Mesendoderm (in vitro differentiated cells): ENCODE results near the gene FGF3.

ENCODE experiments used
- DNase-seq: peaks from one replicate; pipeline ENCODE4 v3.0.0; 2013
- H2AK5ac ChIP-seq: 2 replicates; pipeline ENCODE4 v1.6.1; 2013; ENCODE audit warnings: low read length, inconsistent platforms
- H2BK120ac ChIP-seq: 2 replicates; pipeline ENCODE4 v1.6.1; 2013; ENCODE audit warnings: low read depth, mild to moderate bottlenecking, low read length, moderate library complexity, mixed read lengths
- H2BK15ac ChIP-seq: replicated peaks from 2 replicates; pipeline ENCODE4 v1.6.1; 2013; ENCODE audit warnings: low read depth, mild to moderate bottlenecking, moderate library complexity
- H2BK5ac ChIP-seq: 2 replicates; pipeline ENCODE4 v1.6.1; 2013; ENCODE audit warnings: low read length, inconsistent platforms
- H3K18ac ChIP-seq: 2 replicates; pipeline ENCODE4 v1.6.1; 2013; ENCODE audit warnings: mild to moderate bottlenecking, low read length, mixed read lengths
- H3K23ac ChIP-seq: one replicate; pipeline ENCODE4 v1.6.1; 2013; ENCODE audit warnings: low read length
- H3K27ac ChIP-seq: 2 replicates; pipeline ENCODE4 v1.5.1; 2013; ENCODE audit warnings: low read depth, mild to moderate bottlenecking, inconsistent platforms, low read length, moderate library complexity
- H3K27me3 ChIP-seq: 2 replicates; pipeline ENCODE4 v1.6.1; 2013; ENCODE audit warnings: low read length, control low read depth, mild to moderate bottlenecking, inconsistent platforms; ENCODE audit not compliant: insufficient read depth, poor library complexity
- H3K36me3 ChIP-seq: 2 replicates; pipeline ENCODE4 v1.6.1; 2013; ENCODE audit warnings: low read length, inconsistent platforms; ENCODE audit not compliant: control insufficient read depth, insufficient read depth
- H3K4ac ChIP-seq: one replicate; pipeline ENCODE4 v1.6.1; 2013; ENCODE audit warnings: low read depth, mild to moderate bottlenecking, low read length, moderate library complexity
- H3K4me1 ChIP-seq: 2 replicates; pipeline ENCODE4 v1.6.1; 2013; ENCODE audit warnings: low read depth, low read length, inconsistent platforms; ENCODE audit not compliant: control insufficient read depth
- H3K4me2 ChIP-seq: 2 replicates; pipeline ENCODE4 v1.6.1; 2013; ENCODE audit warnings: low read length
- H3K4me3 ChIP-seq: 2 replicates; pipeline ENCODE4 v1.5.1; 2013; ENCODE audit warnings: mild to moderate bottlenecking, low read length
- H3K56ac ChIP-seq: one replicate; pipeline ENCODE4 v1.6.1; 2013; ENCODE audit warnings: low read length
- H3K79me1 ChIP-seq: 2 replicates; pipeline ENCODE4 v1.6.1; 2013; ENCODE audit warnings: low read length, inconsistent platforms
- H3K79me2 ChIP-seq: 2 replicates; pipeline ENCODE4 v1.6.1; 2013; ENCODE audit warnings: mild to moderate bottlenecking, low read length; ENCODE audit not compliant: control insufficient read depth, insufficient read depth
- H3K9ac ChIP-seq: 2 replicates; pipeline ENCODE4 v1.6.1; 2013; ENCODE audit warnings: low read length, inconsistent platforms
- H4K5ac ChIP-seq: one replicate; pipeline ENCODE4 v1.6.1; 2013; ENCODE audit warnings: low read length
- H4K8ac ChIP-seq: one replicate; pipeline ENCODE4 v1.6.1; 2013; ENCODE audit warnings: low read depth, mild to moderate bottlenecking, control low read depth, low read length, moderate library complexity
- WGBS: extraction: QIAGEN DNeasy Blood & Tissue Kit; methylation state at CpG from one replicate; pipeline ENCODE4 v1.1.7; 2013; ENCODE audit warnings: low lambda C conversion rate, missing lambda C conversion rate; ENCODE audit not compliant: insufficient coverage; ENCODE audit errors: extremely low coverage; 5-methylcytosine and 5-hydroxymethylcytosine counted together

The FGF3 gene

GRCh38 chr11:69814902-69815301 is 4.3 kb downstream of the FGF3 start:
- Histone ChIP-seq H3K4me1 (no peaks in the 10 kb centered on the region), H3K4me2 (no peak overlapping the region), H2BK120ac (no peak overlapping the region), H3K23ac (no peak overlapping the region), H2AK5ac (no peak overlapping the region), H3K27ac (no peak overlapping the region), H3K9ac (no peak overlapping the region), H3K36me3 (no peaks in the 10 kb centered on the region), H3K79me1 (no peaks in the 10 kb centered on the region), H3K4ac (no peak overlapping the region), H3K27me3 (peaks cover 36% of the 10 kb centered on the region), H3K4me3 (no peak overlapping the region), H4K5ac (no peak overlapping the region), H4K8ac (no peak overlapping the region), H3K56ac (no peak overlapping the region), H2BK5ac (no peak overlapping the region), H3K79me2 (no peaks in the 10 kb centered on the region), H2BK15ac (no peak overlapping the region), H3K18ac (no peak overlapping the region)
- DNase-seq = no peak

GRCh38 chr11:69814411-69814810 is 4.8 kb downstream of the FGF3 start:
- no peak overlapping the region for H3K56ac ChIP-seq
- no peak overlapping the region for H3K4me2 ChIP-seq
- H2BK120ac ChIP-seq = no peak overlapping the region
- H3K4me1 ChIP-seq = no peaks in the 10 kb centered on the region
- no peak overlapping the region for H3K9ac ChIP-seq
- H3K18ac ChIP-seq = no peak overlapping the region
- H3K27ac ChIP-seq = no peak overlapping the region
- no peak overlapping the region for H3K4ac ChIP-seq
- no peak overlapping the region for H3K23ac ChIP-seq
- H3K79me1 ChIP-seq = no peaks in the 10 kb centered on the region
- no peaks in the 10 kb centered on the region for H3K36me3 ChIP-seq
- no peak for DNase-seq
- WGBS = no CpG with 5 or more reads among the region's 7 CpGs
- H3K4me3 ChIP-seq = no peak overlapping the region
- H2BK5ac ChIP-seq = no peak overlapping the region
- H2BK15ac ChIP-seq = no peak overlapping the region
- no peak overlapping the region for H4K5ac ChIP-seq
- no peaks in the 10 kb centered on the region for H3K79me2 ChIP-seq
- H2AK5ac ChIP-seq = no peak overlapping the region
- H4K8ac ChIP-seq = no peak overlapping the region
- H3K27me3 ChIP-seq = peaks cover 31% of the 10 kb centered on the region

GRCh38 chr11:69813839-69814238 is 5.4 kb downstream of the FGF3 start:
- no peak overlapping the region for H3K4ac ChIP-seq
- no peak overlapping the region for H3K18ac ChIP-seq
- H3K79me2 ChIP-seq = no peaks in the 10 kb centered on the region
- H2BK5ac ChIP-seq = no peak overlapping the region
- no peak overlapping the region for H3K9ac ChIP-seq
- H3K27ac ChIP-seq = no peak overlapping the region
- DNase-seq = no peak
- H3K27me3 ChIP-seq = peaks cover 28% of the 10 kb centered on the region
- H2BK120ac ChIP-seq = no peak overlapping the region
- H4K8ac ChIP-seq = no peak overlapping the region
- no peak overlapping the region for H4K5ac ChIP-seq
- no peak overlapping the region for H3K4me2 ChIP-seq
- no peaks in the 10 kb centered on the region for H3K4me1 ChIP-seq
- no peaks in the 10 kb centered on the region for H3K36me3 ChIP-seq
- H3K4me3 ChIP-seq = no peak overlapping the region
- 100% methylated on average over 2 of the region's 2 CpGs for WGBS
- H2AK5ac ChIP-seq = no peak overlapping the region
- no peak overlapping the region for H2BK15ac ChIP-seq
- H3K79me1 ChIP-seq = no peaks in the 10 kb centered on the region
- no peak overlapping the region for H3K56ac ChIP-seq
- H3K23ac ChIP-seq = no peak overlapping the region

- Histone ChIP-seq H2BK15ac (no peak overlapping the region), H3K4ac (no peak overlapping the region), H3K4me3 (no peak overlapping the region), H3K56ac (no peak overlapping the region), H2BK5ac (no peak overlapping the region), H3K4me2 (no peak overlapping the region), H3K36me3 (no peaks in the 10 kb centered on the region), H4K5ac (no peak overlapping the region), H3K79me1 (no peaks in the 10 kb centered on the region), H3K4me1 (no peaks in the 10 kb centered on the region), H3K27me3 (peaks cover 19% of the 10 kb centered on the region), H2BK120ac (no peak overlapping the region), H3K79me2 (no peaks in the 10 kb centered on the region), H3K23ac (no peak overlapping the region), H4K8ac (no peak overlapping the region), H3K18ac (no peak overlapping the region), H3K9ac (no peak overlapping the region), H2AK5ac (no peak overlapping the region), H3K27ac (no peak overlapping the region)
- WGBS = no CpG with 5 or more reads among the region's 10 CpGs
- DNase-seq = no peak
Measured at GRCh38 chr11:69812946-69813345, 6.3 kb downstream of the FGF3 start.

GRCh38 chr11:69812256-69812655 is 7.0 kb downstream of the FGF3 start:
- no peak overlapping the region for H3K56ac ChIP-seq
- H3K18ac ChIP-seq = no peak overlapping the region
- H2AK5ac ChIP-seq = no peak overlapping the region
- no peak overlapping the region for H4K5ac ChIP-seq
- DNase-seq = no peak
- H3K23ac ChIP-seq = no peak overlapping the region
- no peak overlapping the region for H4K8ac ChIP-seq
- H3K36me3 ChIP-seq = no peaks in the 10 kb centered on the region
- H3K4me1 ChIP-seq = no peaks in the 10 kb centered on the region
- H3K4me2 ChIP-seq = no peak overlapping the region
- no peaks in the 10 kb centered on the region for H3K79me1 ChIP-seq
- no peak overlapping the region for H2BK120ac ChIP-seq
- peaks cover 13% of the 10 kb centered on the region for H3K27me3 ChIP-seq
- H3K9ac ChIP-seq = no peak overlapping the region
- no peaks in the 10 kb centered on the region for H3K79me2 ChIP-seq
- no CpG with 5 or more reads among the region's 7 CpGs for WGBS
- H3K4me3 ChIP-seq = no peak overlapping the region
- H3K27ac ChIP-seq = no peak overlapping the region
- H3K4ac ChIP-seq = no peak overlapping the region
- H2BK15ac ChIP-seq = no peak overlapping the region
- H2BK5ac ChIP-seq = no peak overlapping the region

- no peak overlapping the region for H3K18ac ChIP-seq
- no peaks in the 10 kb centered on the region for H3K36me3 ChIP-seq
- no peak overlapping the region for H2BK120ac ChIP-seq
- H3K4ac ChIP-seq = no peak overlapping the region
- no peak overlapping the region for H4K5ac ChIP-seq
- H3K79me2 ChIP-seq = no peaks in the 10 kb centered on the region
- no peaks in the 10 kb centered on the region for H3K4me1 ChIP-seq
- no peak overlapping the region for H3K23ac ChIP-seq
- no peak overlapping the region for H3K27ac ChIP-seq
- no peak for DNase-seq
- H3K9ac ChIP-seq = no peak overlapping the region
- H3K4me2 ChIP-seq = no peak overlapping the region
- H2AK5ac ChIP-seq = no peak overlapping the region
- no peaks in the 10 kb centered on the region for H3K79me1 ChIP-seq
- no peak overlapping the region for H4K8ac ChIP-seq
- no CpG with 5 or more reads among the region's 3 CpGs for WGBS
- peaks cover 5% of the 10 kb centered on the region for H3K27me3 ChIP-seq
- no peak overlapping the region for H3K56ac ChIP-seq
- H2BK15ac ChIP-seq = no peak overlapping the region
- no peak overlapping the region for H3K4me3 ChIP-seq
- no peak overlapping the region for H2BK5ac ChIP-seq
Measured at GRCh38 chr11:69811431-69811830, 7.8 kb downstream of the FGF3 start.
